H1 (cell line): ENCODE data around the gene STXBP5. TPM values are rescaled to one million over a fixed set of nuclear protein-coding genes. Genes with fewer than 3 reads are reported as not detected.

Source experiments
- CTCF ChIA-PET: fragments of 300-600 bp; sonication (Branson Sonifier 250); formaldehyde crosslinking; loops from one replicate; lab custom pipeline; 2021; ENCODE audit not compliant: partially characterized antibody; lab: Charles Lee
- POLR2A ChIA-PET: fragments of 300-600 bp; sonication (Branson Sonifier 250); formaldehyde crosslinking; loops from one replicate; lab custom pipeline; 2021; ENCODE audit warnings: inconsistent platforms; ENCODE audit not compliant: partially characterized antibody; lab: Charles Lee
- DNase-seq, 2 experiments: peaks; one replicate each; pipeline versions ENCODE4 v3.0.0 to v3.0.0-alpha.2; 2010 to 2022; ENCODE audit warnings: low spot score in 2 of 2, low read depth in 1 of 2, mixed read lengths in 1 of 2
- FAIRE-seq: peaks from 2 replicates; lab custom pipeline; 2011; peaks lifted over from hg19 to GRCh38; lab: Jason Lieb, UNC
- H2AFZ ChIP-seq: 2 replicates; pipeline ENCODE4 v1.8.1; 2012; ENCODE audit warnings: low read length, inconsistent platforms
- H2AK5ac ChIP-seq: 2 replicates; pipeline ENCODE4 v1.6.1; 2013; ENCODE audit warnings: low read depth, low read length
- H2BK120ac ChIP-seq: replicated peaks from 2 replicates; pipeline ENCODE3; 2013; ENCODE audit warnings: low read depth, low read length, inconsistent platforms
- H2BK12ac ChIP-seq: 2 replicates; pipeline ENCODE4 v1.6.1; 2013; ENCODE audit warnings: low read depth, low read length
- H2BK15ac ChIP-seq: 2 replicates; pipeline ENCODE4 v1.6.1; 2013; ENCODE audit warnings: low read length
- H2BK20ac ChIP-seq: 2 replicates; pipeline ENCODE4 v1.6.1; 2013; ENCODE audit warnings: low read length
- H2BK5ac ChIP-seq: 2 replicates; pipeline ENCODE4 v1.6.1; 2013; ENCODE audit warnings: low read depth, low read length
- H3K14ac ChIP-seq: 2 replicates; pipeline ENCODE4 v1.6.1; 2013; ENCODE audit warnings: inconsistent platforms; ENCODE audit not compliant: insufficient read length
- H3K18ac ChIP-seq: 2 replicates; pipeline ENCODE4 v1.6.1; 2013; ENCODE audit warnings: low read length; ENCODE audit errors: extremely low read depth
- H3K23ac ChIP-seq: 2 replicates; pipeline ENCODE4 v1.6.1; 2013; ENCODE audit warnings: inconsistent platforms; ENCODE audit not compliant: insufficient read length
- H3K23me2 ChIP-seq: 2 replicates; pipeline ENCODE4 v1.6.1; 2013; ENCODE audit warnings: low read depth, low read length
- H3K27ac ChIP-seq: 2 replicates; pipeline ENCODE4 v1.6.1; 2011; ENCODE audit warnings: low read depth, low read length, inconsistent platforms
- H3K27me3 ChIP-seq, 4 experiments: replicated peaks in 1 of 4; 1 replicate in 1 of 4; 2 replicates in 3 of 4; pipeline versions ENCODE4 v1.6.1 to v1.8.1; 2011 to 2013; ENCODE audit warnings: low read length in 3 of 4, mild to moderate bottlenecking in 3 of 4, inconsistent platforms in 2 of 4, mixed read lengths in 2 of 4, moderate library complexity in 1 of 4; ENCODE audit not compliant: control insufficient read depth in 3 of 4, insufficient read depth in 3 of 4; ENCODE audit errors: extremely low read depth in 1 of 4
- H3K36me3 ChIP-seq, 4 experiments: 2 replicates each; pipeline versions ENCODE4 v1.6.1 to v1.8.1; 2011 to 2013; ENCODE audit warnings: mild to moderate bottlenecking in 4 of 4, low read length in 3 of 4, moderate library complexity in 2 of 4, control low read depth in 1 of 4, inconsistent platforms in 1 of 4; ENCODE audit not compliant: insufficient read depth in 4 of 4, control insufficient read depth in 2 of 4
- H3K4ac ChIP-seq: replicated peaks from 2 replicates; pipeline ENCODE3; 2013; ENCODE audit warnings: low read length, low read depth, mixed read lengths, inconsistent platforms; ENCODE audit not compliant: insufficient read length
- H3K4me1 ChIP-seq, 4 experiments: replicated peaks in 1 of 4; 1 replicate in 1 of 4; 2 replicates in 3 of 4; pipeline versions ENCODE4 v1.6.1 to v1.8.1; 2011 to 2013; ENCODE audit warnings: low read length in 3 of 4, inconsistent platforms in 2 of 4, mixed read lengths in 1 of 4; ENCODE audit not compliant: insufficient read depth in 4 of 4, control insufficient read depth in 3 of 4
- H3K4me2 ChIP-seq, 2 experiments: 2 replicates each; pipeline versions ENCODE4 v1.6.1 to v1.8.1; 2011 to 2013; ENCODE audit warnings: low read depth in 2 of 2, low read length in 2 of 2, control low read depth in 1 of 2, inconsistent platforms in 1 of 2, mild to moderate bottlenecking in 1 of 2; ENCODE audit not compliant: insufficient read depth in 1 of 2
- H3K4me3 ChIP-seq, 4 experiments: fragments of 200-600, 300-600 bp in 1 of 4; sonication (generic), shearing (Covaris generic), sonication (Bioruptor Twin) in 1 of 4; 2 replicates each; pipeline versions ENCODE4 v1.5.1 to v1.8.1; 2011 to 2016; ENCODE audit warnings: low read length in 4 of 4, low read depth in 3 of 4, control low read depth in 2 of 4, inconsistent platforms in 2 of 4, mild to moderate bottlenecking in 2 of 4, mixed read lengths in 1 of 4, moderate library complexity in 1 of 4; ENCODE audit not compliant: insufficient read depth in 2 of 4; ENCODE audit errors: extremely low read depth in 1 of 4
- H3K56ac ChIP-seq: replicated peaks from 2 replicates; pipeline ENCODE3; 2013; ENCODE audit warnings: low read depth, mild to moderate bottlenecking, mixed read lengths, low read length, inconsistent platforms; ENCODE audit not compliant: insufficient read length
- H3K79me1 ChIP-seq: 2 replicates; pipeline ENCODE4 v1.6.1; 2013; ENCODE audit warnings: low read depth, low read length, control low read depth
- H3K79me2 ChIP-seq, 2 experiments: 2 replicates each; pipeline versions ENCODE4 v1.6.1 to v1.8.1; 2012 to 2013; ENCODE audit warnings: low read length in 2 of 2, mild to moderate bottlenecking in 2 of 2, inconsistent platforms in 1 of 2; ENCODE audit not compliant: insufficient read depth in 2 of 2, control insufficient read depth in 1 of 2
- H3K9ac ChIP-seq, 4 experiments: replicated peaks in 1 of 4; 1 replicate in 1 of 4; 2 replicates in 3 of 4; pipeline versions ENCODE4 v1.6.1 to v1.8.1; 2011 to 2013; ENCODE audit warnings: low read depth in 3 of 4, low read length in 3 of 4, control low read depth in 2 of 4, mild to moderate bottlenecking in 2 of 4, moderate library complexity in 2 of 4, inconsistent platforms in 1 of 4; ENCODE audit errors: extremely low read depth in 1 of 4
- H3K9me3 ChIP-seq, 2 experiments: 2 replicates each; pipeline versions ENCODE4 v1.6.1 to v1.8.1; 2012 to 2013; ENCODE audit warnings: mild to moderate bottlenecking in 2 of 2, moderate library complexity in 2 of 2, control low read depth in 1 of 2, inconsistent platforms in 1 of 2, low read depth in 1 of 2, low read length in 1 of 2, mixed read lengths in 1 of 2; ENCODE audit not compliant: insufficient read depth in 2 of 2
- H4K20me1 ChIP-seq, 2 experiments: replicated peaks in 1 of 2; 2 replicates each; pipeline versions ENCODE3 to v1.8.1; 2011 to 2013; ENCODE audit warnings: inconsistent platforms in 2 of 2, low read length in 2 of 2, mild to moderate bottlenecking in 1 of 2; ENCODE audit not compliant: insufficient read depth in 2 of 2, control insufficient read depth in 1 of 2
- H4K5ac ChIP-seq: 2 replicates; pipeline ENCODE4 v1.6.1; 2013; ENCODE audit warnings: low read length, low read depth, mixed read lengths, inconsistent platforms; ENCODE audit not compliant: insufficient read length
- H4K8ac ChIP-seq: 2 replicates; pipeline ENCODE4 v1.8.0; 2013; ENCODE audit warnings: mild to moderate bottlenecking, moderate library complexity, low read length, inconsistent platforms; ENCODE audit not compliant: insufficient read depth; ENCODE audit errors: extremely low read depth
- H4K91ac ChIP-seq: replicated peaks from 2 replicates; pipeline ENCODE3; 2013; ENCODE audit warnings: low read length, mixed read lengths, inconsistent platforms; ENCODE audit not compliant: insufficient read length
- BACH1 ChIP-seq: IDR thresholded peaks from 2 replicates; pipeline ENCODE4 v1.6.1; 2012; ENCODE audit warnings: low read length, improper control_type of control experiment
- BRCA1 ChIP-seq: IDR thresholded peaks from 2 replicates; pipeline ENCODE4 v1.6.1; 2012; ENCODE audit warnings: low read depth, low read length, improper control_type of control experiment
- EGR1 ChIP-seq: IDR thresholded peaks from 2 replicates; pipeline ENCODE4 v1.6.1; 2011; ENCODE audit warnings: low read depth, low read length, borderline replicate concordance
- GABPA ChIP-seq: IDR thresholded peaks from 2 replicates; pipeline ENCODE4 v1.6.1; 2011; ENCODE audit warnings: mild to moderate bottlenecking, low read length, moderate library complexity, borderline replicate concordance; ENCODE audit not compliant: insufficient read depth
- HDAC6 ChIP-seq: IDR thresholded peaks from one replicate; pipeline ENCODE4 v1.7.1; 2012; ENCODE audit warnings: low read depth, mild to moderate bottlenecking, inconsistent platforms, low read length, moderate library complexity
- JUN ChIP-seq: IDR thresholded peaks from 2 replicates; pipeline ENCODE4 v1.6.1; 2011; ENCODE audit warnings: low read depth, mild to moderate bottlenecking, improper control_type of control experiment, low read length
- KDM4A ChIP-seq: IDR thresholded peaks from one replicate; pipeline ENCODE4 v1.7.1; 2012; ENCODE audit warnings: low read depth, mild to moderate bottlenecking, moderate library complexity, low read length, inconsistent platforms; ENCODE audit not compliant: severe bottlenecking
- POLR2A ChIP-seq, 2 experiments: IDR thresholded peaks; 1 replicate in 1 of 2; 2 replicates in 1 of 2; pipeline ENCODE4 v1.6.1; 2011; ENCODE audit warnings: low read depth in 2 of 2, low read length in 2 of 2, mild to moderate bottlenecking in 2 of 2; ENCODE audit errors: control extremely low read depth in 1 of 2
- SP1 ChIP-seq: IDR thresholded peaks from 2 replicates; pipeline ENCODE4 v1.6.1; 2011; ENCODE audit warnings: low read depth, low read length
- TCF12 ChIP-seq: IDR thresholded peaks from 2 replicates; pipeline ENCODE4 v1.6.1; 2011; ENCODE audit warnings: low read depth, mild to moderate bottlenecking, low read length
- USF2 ChIP-seq: IDR thresholded peaks from 2 replicates; pipeline ENCODE4 v1.6.1; 2011; ENCODE audit warnings: low read length, improper control_type of control experiment
- YY1 ChIP-seq: IDR thresholded peaks from 2 replicates; pipeline ENCODE4 v1.6.1; 2011; ENCODE audit warnings: low read depth, mild to moderate bottlenecking, low read length
- polyA plus RNA-seq, 7 experiments: library from polyadenylated mRNA; depleted of rRNA in 3 of 7; stranded (reverse) in 5 of 7; unstranded in 2 of 7; fragments of >200 nt in 5 of 7; fragments of 200-250 nt in 2 of 7; gene quantifications; 1 replicate in 5 of 7; 2 replicates in 1 of 7; 4 replicates in 1 of 7; pipeline versions ENCODE4 v1.2.1 to v1.2.3, GENCODE V29; 2011 to 2013; ENCODE audit warnings: missing spikeins in 2 of 7, mixed read lengths in 2 of 7
- total RNA-seq: library from RNA; stranded (reverse); fragmentation: NEBNext Ultra II Directional; extraction: Animal tissue kit (Norgen Biotek cat#: 25700); gene quantifications from 2 replicates; pipeline ENCODE4 v1.2.1, GENCODE V29; 2021
- TF ChIP-seq, protein P1 (sequence below), 3 experiments: IDR thresholded peaks; 1 replicate in 2 of 3; 2 replicates in 1 of 3; pipeline versions ENCODE4 v1.5.1 to v1.6.1; 2011; ENCODE audit warnings: low read length in 3 of 3, mild to moderate bottlenecking in 3 of 3, inconsistent platforms in 2 of 3, low read depth in 1 of 3, moderate library complexity in 1 of 3; ENCODE audit not compliant: insufficient read depth in 1 of 3; ENCODE audit errors: control extremely low read depth in 1 of 3

The STXBP5 gene
- total and polyA plus RNA-seq, 2 of the 8 experiments (the other 6 are each of a cell fraction or from before 2014, with no cell fraction given): 2.7 to 10.8 TPM

DNA sequence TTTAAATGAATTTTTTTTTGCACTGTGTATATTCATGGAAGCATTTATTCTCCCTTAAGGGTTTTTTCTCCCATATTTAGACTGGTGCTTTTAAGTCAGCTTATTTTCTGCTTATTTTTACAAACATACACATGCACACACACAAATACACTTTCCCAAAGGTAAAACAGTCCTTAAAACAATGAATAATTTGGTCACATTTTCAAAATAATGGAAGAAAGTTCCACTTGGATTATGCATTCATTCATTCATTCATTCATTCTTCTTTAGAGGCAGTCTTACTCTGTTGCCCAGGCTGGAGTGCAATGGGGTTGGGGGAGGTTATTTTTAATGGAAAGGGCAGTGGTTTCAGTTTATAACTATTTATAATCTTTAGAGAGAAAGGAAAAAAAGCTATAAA is 69.8 kb downstream of the STXBP5 start:
- CTCF ChIA-PET: interaction anchor here (0.9 to 1.6 kb wide), 2 partner anchors 10 to 26 kb away, joined by 3 to 4 read pairs; no protein-coding TSS in a partner anchor
- H3K9me3 ChIP-seq: no peaks in the 10 kb centered on the region
- H3K23ac ChIP-seq: no peak overlapping the region
- TF ChIP-seq BACH1: no peak
- TF ChIP-seq BRCA1: no peak
- no peak for TF ChIP-seq GABPA
- TF ChIP-seq USF2: no peak
- no peak for TF ChIP-seq EGR1
- no peak for TF ChIP-seq JUN
- TF ChIP-seq SP1: no peak
- TF ChIP-seq, protein P1, sequence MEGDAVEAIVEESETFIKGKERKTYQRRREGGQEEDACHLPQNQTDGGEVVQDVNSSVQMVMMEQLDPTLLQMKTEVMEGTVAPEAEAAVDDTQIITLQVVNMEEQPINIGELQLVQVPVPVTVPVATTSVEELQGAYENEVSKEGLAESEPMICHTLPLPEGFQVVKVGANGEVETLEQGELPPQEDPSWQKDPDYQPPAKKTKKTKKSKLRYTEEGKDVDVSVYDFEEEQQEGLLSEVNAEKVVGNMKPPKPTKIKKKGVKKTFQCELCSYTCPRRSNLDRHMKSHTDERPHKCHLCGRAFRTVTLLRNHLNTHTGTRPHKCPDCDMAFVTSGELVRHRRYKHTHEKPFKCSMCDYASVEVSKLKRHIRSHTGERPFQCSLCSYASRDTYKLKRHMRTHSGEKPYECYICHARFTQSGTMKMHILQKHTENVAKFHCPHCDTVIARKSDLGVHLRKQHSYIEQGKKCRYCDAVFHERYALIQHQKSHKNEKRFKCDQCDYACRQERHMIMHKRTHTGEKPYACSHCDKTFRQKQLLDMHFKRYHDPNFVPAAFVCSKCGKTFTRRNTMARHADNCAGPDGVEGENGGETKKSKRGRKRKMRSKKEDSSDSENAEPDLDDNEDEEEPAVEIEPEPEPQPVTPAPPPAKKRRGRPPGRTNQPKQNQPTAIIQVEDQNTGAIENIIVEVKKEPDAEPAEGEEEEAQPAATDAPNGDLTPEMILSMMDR (IDR thresholded peaks at IDR 0.05; ENCODE audit: control extremely low read depth in 1 of 3, insufficient read depth in 1 of 3, low read depth in 1 of 3, low read length in 3 of 3): no peak
- no peak for TF ChIP-seq KDM4A
- TF ChIP-seq TCF12: no peak
- no peak for TF ChIP-seq POLR2A (IDR thresholded peaks at IDR 0.05; ENCODE audit: control extremely low read depth in 1 of 2, low read depth in 2 of 2, low read length in 2 of 2)
- TF ChIP-seq HDAC6: no peak
- TF ChIP-seq YY1: no peak

More for the DNA sequence above, 69.8 kb downstream of the STXBP5 start:
- Histone ChIP-seq H3K18ac (no peak overlapping the region), H4K5ac (no peak overlapping the region), H3K79me1 (no peaks in the 10 kb centered on the region), H3K4ac (no peak overlapping the region), H3K9ac (no peak overlapping the region), H2BK20ac (no peak overlapping the region), H3K4me3 (no peak overlapping the region), H4K8ac (no peak overlapping the region), H2AK5ac (no peak overlapping the region), H3K27ac (no peak overlapping the region), H3K4me1 (no peaks in the 10 kb centered on the region), H3K4me2 (no peak overlapping the region), H2BK15ac (no peak overlapping the region), H4K20me1 (no peaks in the 10 kb centered on the region), H2BK12ac (no peak overlapping the region), H4K91ac (no peak overlapping the region), H3K79me2 (no peaks in the 10 kb centered on the region), H2BK120ac (no peak overlapping the region), H3K27me3 (no peaks in the 10 kb centered on the region), H2BK5ac (no peak overlapping the region), H3K14ac (no peak overlapping the region), H3K36me3 (peaks cover 0 to 14% (median 5%) of the 10 kb centered on the region in 4 experiments; a peak in 4 of 8 replicates), H2AFZ (no peak overlapping the region), H3K56ac (no peak overlapping the region), H3K23me2 (no peaks in the 10 kb centered on the region)
- DNase-seq (no peak), FAIRE-seq (no peak)
- POLR2A ChIA-PET: no interaction called here
